ENCODE measurements around the gene NXNL1.
"Not testable (repeated sequence)": the region's sequence is repeated elsewhere in the genome, so short reads cannot be mapped to it uniquely, and the experiment has no call there.

NXNL1 gene, protein sequence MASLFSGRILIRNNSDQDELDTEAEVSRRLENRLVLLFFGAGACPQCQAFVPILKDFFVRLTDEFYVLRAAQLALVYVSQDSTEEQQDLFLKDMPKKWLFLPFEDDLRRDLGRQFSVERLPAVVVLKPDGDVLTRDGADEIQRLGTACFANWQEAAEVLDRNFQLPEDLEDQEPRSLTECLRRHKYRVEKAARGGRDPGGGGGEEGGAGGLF

GRCh38 chr19:17460372-17461230, at the start of gene NXNL1:
Gene NXNL1 (minus strand): TSS chr19:17460926. CDS start chr19:17460869, 57 bp downstream.
- in situ Hi-C loops (cut with HindIII; ENCODE audit: low sequenced_read_pairs) = no loop called here

DNA sequence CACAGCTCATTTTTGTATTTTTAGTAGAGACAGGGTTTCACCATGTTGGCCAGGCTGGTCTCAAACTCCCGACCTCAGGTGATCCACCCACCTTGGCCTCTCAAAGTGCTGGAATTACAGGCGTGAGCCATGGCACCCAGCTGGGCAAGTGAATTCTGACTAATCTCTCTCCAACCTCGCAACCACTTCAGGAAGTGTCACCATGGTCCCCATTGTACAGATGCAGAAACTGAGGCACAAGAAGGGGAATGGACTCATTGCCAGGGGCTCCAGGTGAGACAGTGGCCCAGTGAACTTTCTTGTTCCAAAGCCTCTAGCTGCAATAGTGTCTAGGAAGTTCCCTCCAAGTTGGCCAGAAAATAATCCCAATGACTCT, 47.8 kb upstream of the NXNL1 start:
- in situ Hi-C loops (cut with HindIII; ENCODE audit: low sequenced_read_pairs) = not testable (repeated sequence)

GRCh38 chr19:17506745-17507144, 46.0 kb upstream of the NXNL1 start:
- in situ Hi-C loops (cut with HindIII; ENCODE audit: low sequenced_read_pairs) = no loop called here

DNA sequence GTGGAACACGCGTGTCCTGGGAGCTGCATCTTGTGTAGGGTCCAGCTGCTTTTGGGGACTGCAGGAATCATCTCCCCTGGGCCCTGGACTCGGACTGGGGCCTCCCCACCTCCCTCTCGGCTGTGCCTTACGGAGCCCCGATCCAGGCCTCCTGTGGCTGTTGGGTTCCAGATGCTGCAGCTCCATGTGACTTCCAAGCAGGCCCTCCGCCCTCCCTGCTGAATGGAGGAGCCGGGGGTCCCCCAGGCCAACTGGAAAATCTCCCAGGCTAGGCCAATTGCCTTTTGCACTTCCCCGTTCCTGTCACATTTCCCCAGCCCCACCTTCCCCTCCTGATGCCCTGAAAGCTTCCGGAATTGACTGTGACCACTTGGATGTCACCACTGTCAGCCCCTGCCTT, 44.5 kb upstream of the NXNL1 start:
- in situ Hi-C loops (cut with HindIII; ENCODE audit: low sequenced_read_pairs) = no loop called here

DNA sequence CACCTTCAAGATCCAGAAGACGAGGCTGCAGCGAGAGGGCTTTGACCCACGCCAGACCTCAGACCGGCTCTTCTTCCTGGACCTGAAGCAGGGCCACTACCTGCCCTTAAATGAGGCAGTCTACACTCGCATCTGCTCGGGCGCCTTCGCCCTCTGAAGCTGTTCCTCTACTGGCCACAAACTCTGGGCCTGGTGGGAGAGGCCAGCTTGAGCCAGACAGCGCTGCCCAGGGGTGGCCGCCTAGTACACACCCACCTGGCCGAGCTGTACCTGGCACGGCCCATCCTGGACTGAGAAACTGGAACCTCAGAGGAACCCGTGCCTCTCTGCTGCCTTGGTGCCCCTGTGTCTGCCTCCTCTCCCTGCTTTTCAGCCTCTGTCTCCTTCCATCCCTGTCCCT, 43.7 kb upstream of the NXNL1 start:
- in situ Hi-C loops (cut with HindIII; ENCODE audit: low sequenced_read_pairs) = no loop called here

- in situ Hi-C loops (cut with HindIII; ENCODE audit: low sequenced_read_pairs) = no loop called here
Observed at GRCh38 chr19:17504030-17504429, 43.3 kb upstream of the NXNL1 start.

DNA sequence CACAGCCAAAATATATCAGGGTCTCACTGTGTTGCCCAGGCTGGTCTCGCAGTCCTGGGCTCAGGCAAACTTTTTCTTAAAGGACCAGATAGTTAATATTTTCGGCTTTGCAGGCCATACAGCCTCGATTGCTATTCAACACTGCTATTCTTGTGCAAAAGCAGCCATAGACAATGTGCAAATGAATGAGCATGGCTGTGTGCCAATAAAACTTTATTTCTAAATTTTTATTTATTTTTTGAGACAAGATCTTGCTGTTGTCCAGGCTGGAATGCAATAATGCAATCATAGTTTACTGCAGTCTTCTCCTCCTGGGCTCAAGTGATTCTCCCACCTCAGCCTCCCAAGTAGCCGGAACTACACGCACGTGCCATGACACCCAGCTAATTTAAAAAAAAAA, 42.5 kb upstream of the NXNL1 start:
- in situ Hi-C loops (cut with HindIII; ENCODE audit: low sequenced_read_pairs) = no loop called here

- in situ Hi-C loops (cut with HindIII; ENCODE audit: low sequenced_read_pairs) = no loop called here
Observed at GRCh38 chr19:17500447-17501198, 39.9 kb upstream of the NXNL1 start.

GRCh38 chr19:17499648-17500446, 39.1 kb upstream of the NXNL1 start:
- in situ Hi-C loops (cut with HindIII; ENCODE audit: low sequenced_read_pairs) = no loop called here

- in situ Hi-C loops (cut with HindIII; ENCODE audit: low sequenced_read_pairs) = not testable (repeated sequence)
Observed at GRCh38 chr19:17499025-17499424, 38.3 kb upstream of the NXNL1 start.

- in situ Hi-C loops (cut with HindIII; ENCODE audit: low sequenced_read_pairs) = no loop called here
Observed at GRCh38 chr19:17497149-17497798, 36.5 kb upstream of the NXNL1 start.

GRCh38 chr19:17496337-17496997, 35.7 kb upstream of the NXNL1 start:
- in situ Hi-C loops (cut with HindIII; ENCODE audit: low sequenced_read_pairs) = no loop called here

GRCh38 chr19:17495639-17496296, 35.0 kb upstream of the NXNL1 start:
- in situ Hi-C loops (cut with HindIII; ENCODE audit: low sequenced_read_pairs) = no loop called here

DNA sequence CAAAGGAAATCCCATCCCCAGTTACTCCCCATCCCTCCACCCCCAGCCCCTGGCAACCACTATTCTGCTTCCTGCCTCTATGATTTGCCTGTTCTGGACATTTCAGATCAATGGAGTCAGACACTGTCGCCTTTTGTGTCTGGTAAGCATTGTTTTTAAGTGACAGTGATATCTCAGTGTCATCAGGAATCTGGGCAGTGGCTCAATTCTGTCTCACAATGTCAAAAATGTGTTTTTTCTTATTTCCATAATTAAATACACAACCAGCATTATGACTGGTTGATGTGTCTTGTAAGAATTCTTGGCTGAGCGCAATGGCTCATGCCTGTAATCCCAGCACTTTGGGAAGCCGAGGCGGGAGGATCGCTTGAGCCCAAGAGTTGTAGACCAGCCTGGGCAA, 30.6 kb upstream of the NXNL1 start:
- in situ Hi-C loops (cut with HindIII; ENCODE audit: low sequenced_read_pairs) = no loop called here

- in situ Hi-C loops (cut with HindIII; ENCODE audit: low sequenced_read_pairs) = no loop called here
Observed at GRCh38 chr19:17490411-17490810, 29.7 kb upstream of the NXNL1 start.

DNA sequence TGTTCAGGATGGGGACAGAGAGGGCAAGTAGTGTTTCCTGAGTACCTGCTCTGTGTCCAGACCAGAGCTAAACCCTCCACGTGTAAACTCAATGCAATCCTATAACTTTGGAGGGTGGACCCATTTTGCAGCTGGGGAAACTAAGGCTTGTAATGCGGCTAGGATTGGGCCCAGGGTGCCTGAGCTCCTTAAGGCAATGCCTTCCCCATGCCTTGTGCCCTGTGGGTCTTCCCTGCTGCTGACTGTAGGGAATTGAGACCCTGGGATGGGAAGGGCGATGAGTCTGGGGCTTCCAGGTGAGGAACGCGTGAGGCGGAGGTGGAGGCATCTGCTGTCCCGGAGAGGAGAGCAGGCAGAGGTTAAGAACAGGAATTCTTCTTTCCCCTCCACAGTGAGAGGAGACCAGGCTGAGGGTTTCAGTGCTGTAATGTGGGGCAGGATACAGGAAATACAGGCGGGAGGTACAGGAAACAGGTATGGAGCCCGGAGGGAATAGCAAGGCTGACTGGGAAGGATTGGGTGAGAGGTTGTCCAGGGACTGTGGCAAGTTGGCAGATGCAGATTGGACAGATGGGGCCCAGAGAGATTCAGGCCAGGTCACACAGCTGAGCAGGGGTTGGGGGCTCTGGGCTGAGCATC, 28.8 kb upstream of the NXNL1 start:
- in situ Hi-C loops (cut with HindIII; ENCODE audit: low sequenced_read_pairs) = no loop called here

- in situ Hi-C loops (cut with HindIII; ENCODE audit: low sequenced_read_pairs) = no loop called here
Observed at GRCh38 chr19:17488593-17489391, 28.1 kb upstream of the NXNL1 start.

Data from endothelial cell of hepatic sinusoid (primary cell).